HG03159 (cell line): ENCODE measurements around the gene RIPPLY1.

Experiments
- ATAC-seq: cut with Tn5 transposase; IDR thresholded peaks from one replicate; pipeline ENCODE4 v1.9.1; 2021; ENCODE audit warnings: mild to moderate bottlenecking, moderate library complexity; ENCODE audit not compliant: unreplicated experiment

Gene RIPPLY1, protein sequence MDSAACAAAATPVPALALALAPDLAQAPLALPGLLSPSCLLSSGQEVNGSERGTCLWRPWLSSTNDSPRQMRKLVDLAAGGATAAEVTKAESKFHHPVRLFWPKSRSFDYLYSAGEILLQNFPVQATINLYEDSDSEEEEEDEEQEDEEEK

GRCh38 chrX:106903291-106903824, at the start of gene RIPPLY1:
TSS of gene RIPPLY1 (minus strand) at chrX:106903341. CDS start at chrX:106903287, 54 bp downstream.
- no peak for ATAC-seq

DNA sequence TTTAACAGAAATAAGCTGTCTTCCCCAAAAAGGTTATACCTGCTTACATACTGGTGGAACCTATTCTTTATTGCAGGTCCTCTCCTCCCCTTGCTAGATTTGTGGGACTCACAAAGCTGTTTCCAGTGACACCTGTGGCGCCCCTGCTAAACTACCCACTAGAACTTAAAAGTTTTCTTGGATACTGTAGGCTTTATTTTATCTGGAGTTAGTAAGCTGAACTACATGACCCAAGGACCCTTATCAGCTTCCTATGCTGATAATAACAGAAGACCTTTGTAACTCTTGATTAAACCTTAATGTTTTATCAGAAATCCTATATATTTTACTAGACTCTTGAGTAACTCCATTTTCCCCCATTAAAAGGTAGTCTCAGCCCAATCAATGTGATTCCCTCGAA, 49.4 kb upstream of the RIPPLY1 start:
- no peak for ATAC-seq

DNA sequence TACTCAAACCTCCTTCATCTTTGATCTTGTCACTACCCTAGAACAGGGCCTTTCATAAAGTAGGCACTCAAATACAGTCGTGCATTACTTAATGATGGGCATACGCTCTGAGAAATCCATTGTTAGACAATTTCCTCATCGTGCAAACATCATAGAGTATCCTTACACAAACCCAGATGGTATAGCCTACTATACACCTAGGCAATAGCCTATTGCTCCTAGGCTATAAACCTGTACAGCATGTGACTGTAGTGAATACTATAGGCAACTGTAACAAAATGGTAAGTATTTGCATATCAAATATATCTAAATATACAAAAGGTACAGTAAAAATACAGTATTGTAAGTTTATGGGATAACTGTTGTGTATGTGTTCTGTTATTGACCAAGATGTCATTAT, 48.9 kb upstream of the RIPPLY1 start:
- no peak for ATAC-seq

GRCh38 chrX:106951230-106951629, 48.1 kb upstream of the RIPPLY1 start:
- no peak for ATAC-seq

DNA sequence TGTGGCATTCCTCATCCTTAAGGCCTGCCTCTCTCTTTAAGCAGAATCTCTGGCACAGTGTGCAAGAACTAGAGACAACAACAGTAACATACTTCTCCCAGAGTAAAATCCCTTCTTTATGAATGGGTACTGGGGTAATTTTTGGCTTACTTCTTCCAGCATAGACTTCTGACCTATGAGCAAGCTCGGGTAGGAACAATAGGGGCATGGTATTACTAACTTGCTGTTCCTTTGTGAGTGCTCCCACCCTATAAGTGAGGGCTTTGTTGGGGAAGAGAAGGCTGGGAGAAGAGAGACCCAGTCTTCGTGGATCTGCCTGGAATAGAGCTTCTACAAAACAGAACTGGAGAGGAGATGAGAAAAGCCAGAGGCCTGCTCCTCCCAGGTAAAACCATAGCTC, 47.2 kb upstream of the RIPPLY1 start:
- ATAC-seq = no peak

GRCh38 chrX:106949366-106949765, 46.2 kb upstream of the RIPPLY1 start:
- no peak for ATAC-seq

DNA sequence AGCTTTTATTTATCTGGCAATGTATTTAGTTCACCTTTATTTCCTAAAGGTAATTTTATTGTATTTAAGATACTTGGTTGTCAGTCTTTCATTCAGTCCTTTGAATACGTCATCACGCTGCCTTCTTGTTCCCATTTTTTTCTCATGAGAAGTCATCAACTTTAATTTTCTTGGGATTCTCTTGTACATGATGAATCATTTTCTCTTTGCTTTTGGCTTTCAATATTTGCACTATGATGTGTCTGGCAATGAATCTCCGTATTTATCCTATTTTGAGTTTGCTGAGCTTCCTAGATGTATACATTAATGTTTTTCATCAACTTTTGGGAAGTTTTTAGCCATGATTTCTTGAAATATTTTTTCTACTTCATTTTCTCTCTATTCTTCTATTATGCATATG, 45.5 kb upstream of the RIPPLY1 start:
- ATAC-seq = no peak

GRCh38 chrX:106946464-106946863, 43.3 kb upstream of the RIPPLY1 start:
- no peak for ATAC-seq

GRCh38 chrX:106940068-106940467, 36.9 kb upstream of the RIPPLY1 start:
- ATAC-seq = no peak

GRCh38 chrX:106939566-106939965, 36.4 kb upstream of the RIPPLY1 start:
- ATAC-seq = no peak

DNA sequence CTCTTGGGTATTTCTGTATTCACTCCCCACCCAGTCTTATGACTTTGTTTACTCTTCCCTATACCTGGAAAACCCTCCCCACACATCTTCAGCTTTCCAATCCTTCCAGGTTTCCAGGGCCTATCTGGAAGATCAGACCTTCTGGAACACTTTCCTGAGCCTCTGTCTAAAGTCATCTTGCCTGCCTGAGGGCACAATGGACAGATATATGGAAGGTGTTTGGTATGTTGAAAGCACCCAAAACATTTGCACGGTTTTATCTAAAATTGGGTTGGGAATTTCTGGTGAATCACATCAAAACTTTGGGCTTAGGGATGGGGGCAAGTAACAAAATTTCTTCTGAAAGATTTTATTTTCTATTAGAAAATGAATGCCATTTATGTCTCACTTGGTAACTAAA, 33.1 kb upstream of the RIPPLY1 start:
- no peak for ATAC-seq

GRCh38 chrX:106935175-106935574, 32.0 kb upstream of the RIPPLY1 start:
- no peak for ATAC-seq

- no peak for ATAC-seq
Measured at GRCh38 chrX:106933538-106933961, 30.4 kb upstream of the RIPPLY1 start.

DNA sequence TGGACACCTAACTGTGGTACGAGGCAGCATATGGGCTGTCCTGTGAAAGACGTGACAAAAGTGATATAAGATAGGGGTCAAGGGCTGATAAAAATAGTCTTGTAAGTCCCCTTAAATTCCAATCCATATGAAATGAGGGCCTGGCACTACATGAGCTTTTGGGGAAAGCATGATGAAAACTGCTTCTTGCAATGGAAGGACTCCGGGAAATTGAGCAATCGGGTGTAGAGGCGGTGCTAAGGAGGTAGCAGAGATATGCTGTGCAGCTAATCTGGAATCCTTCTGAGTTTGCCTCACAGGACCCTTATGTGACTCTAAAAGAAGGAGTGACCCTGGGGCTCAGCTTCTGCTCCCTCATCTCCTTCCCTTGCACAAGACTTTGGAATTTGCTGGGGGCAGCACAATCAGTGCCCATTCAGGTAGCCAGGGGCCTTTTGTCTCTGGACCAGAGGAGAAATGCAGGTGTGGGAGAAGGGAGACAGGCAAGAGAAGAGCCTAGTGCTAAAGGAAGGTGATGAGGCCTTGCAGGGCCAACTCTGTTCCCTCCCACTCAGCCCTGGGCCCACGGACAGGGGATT, 29.9 kb upstream of the RIPPLY1 start:
- ATAC-seq = no peak

GRCh38 chrX:106932492-106932923, 29.4 kb upstream of the RIPPLY1 start:
- no peak for ATAC-seq

GRCh38 chrX:106931831-106932491, 28.8 kb upstream of the RIPPLY1 start:
- no peak for ATAC-seq

DNA sequence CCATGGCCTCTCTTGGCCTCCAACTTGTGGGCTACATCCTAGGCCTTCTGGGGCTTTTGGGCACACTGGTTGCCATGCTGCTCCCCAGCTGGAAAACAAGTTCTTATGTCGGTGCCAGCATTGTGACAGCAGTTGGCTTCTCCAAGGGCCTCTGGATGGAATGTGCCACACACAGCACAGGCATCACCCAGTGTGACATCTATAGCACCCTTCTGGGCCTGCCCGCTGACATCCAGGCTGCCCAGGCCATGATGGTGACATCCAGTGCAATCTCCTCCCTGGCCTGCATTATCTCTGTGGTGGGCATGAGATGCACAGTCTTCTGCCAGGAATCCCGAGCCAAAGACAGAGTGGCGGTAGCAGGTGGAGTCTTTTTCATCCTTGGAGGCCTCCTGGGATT, 25.1 kb upstream of the RIPPLY1 start:
- no peak for ATAC-seq

DNA sequence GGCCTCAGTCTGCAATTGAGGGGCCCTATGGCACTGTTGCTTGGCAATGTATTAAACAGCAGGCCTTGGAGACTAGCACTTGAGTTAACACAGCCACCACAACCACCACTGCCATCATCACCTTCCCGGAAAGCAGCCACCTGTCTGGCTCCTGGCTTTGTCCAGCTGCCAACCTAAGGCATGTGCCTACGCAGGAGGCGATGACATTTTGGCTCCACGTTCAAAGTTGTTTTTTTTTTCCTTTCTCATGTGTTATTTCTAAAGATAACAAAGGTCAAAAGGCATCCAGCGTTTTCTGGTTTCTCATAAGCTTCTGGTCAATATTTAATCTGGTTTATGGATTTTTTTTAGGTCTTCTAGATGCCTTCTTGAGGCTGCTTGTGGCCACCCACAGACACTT, 24.6 kb upstream of the RIPPLY1 start:
- ATAC-seq = no peak

DNA sequence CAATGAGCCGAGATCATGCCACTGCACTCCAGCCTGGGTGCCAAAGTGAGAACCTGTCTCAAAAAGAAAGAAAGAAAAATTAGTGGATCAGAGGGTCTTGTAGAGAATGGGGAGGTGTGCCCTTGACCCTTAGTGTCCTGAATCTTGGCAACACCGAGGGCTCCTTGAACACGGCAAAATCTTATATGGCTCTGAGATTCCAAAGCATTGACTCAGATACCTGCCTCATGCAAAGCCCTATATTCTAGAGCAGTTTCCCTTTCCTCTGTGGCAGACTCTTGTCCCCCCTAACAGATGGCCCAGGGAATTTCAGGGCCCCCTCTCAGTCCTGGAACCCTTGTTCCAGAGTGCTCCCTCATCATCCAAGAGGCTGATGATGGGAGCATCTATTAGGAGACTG, 23.9 kb upstream of the RIPPLY1 start:
- ATAC-seq = no peak

- no peak for ATAC-seq
Measured at GRCh38 chrX:106921637-106922036, 18.5 kb upstream of the RIPPLY1 start.

DNA sequence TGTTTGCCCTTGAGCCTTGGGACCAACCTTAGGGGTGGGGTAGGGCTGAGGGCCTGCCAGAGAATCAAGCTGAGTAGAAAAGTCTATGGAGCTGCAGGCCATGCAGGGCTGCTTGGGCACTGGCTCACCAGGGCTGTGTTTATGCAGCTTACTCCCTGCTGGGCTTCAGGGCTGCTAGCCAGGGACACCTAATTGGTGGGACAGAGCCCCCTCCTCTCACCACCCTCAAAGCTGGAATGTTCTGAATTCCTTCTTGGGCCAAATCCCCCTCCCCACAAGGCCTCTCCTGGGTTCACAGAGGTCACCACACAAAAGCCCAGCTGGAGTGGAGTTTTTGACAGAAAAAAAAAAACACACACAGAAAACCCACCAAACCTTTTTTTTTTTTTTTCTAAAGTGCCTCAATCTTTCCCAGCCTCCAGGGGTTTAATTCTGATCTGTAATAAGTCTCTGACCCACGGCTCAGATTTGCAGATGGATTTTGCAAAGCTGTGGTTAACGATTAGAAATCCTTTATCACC, 16.9 kb upstream of the RIPPLY1 start, which contains the start of gene CLDN2:
Gene CLDN2 (plus strand): TSS at position 471 of the 521 bp plus-strand sequence. CDS start 7,827 bp downstream, outside the sequence.
- ATAC-seq = no peak
